SIG-M5 treated with dmso at 0.1 percent for 504 hours (cell line): Measurements from ENCODE around the gene SPEM3.
A peak's percentile ranks its signal among the peaks of the same experiment; 100 is the strongest.

Experiments
- DNase-seq: peaks from one replicate; lab custom pipeline; 2025; ENCODE audit not compliant: unreplicated experiment; lab: John Stamatoyannopoulos, UW

Gene SPEM3

GRCh38 chr17:7419819-7420610 is 8.6 kb upstream of the SPEM3 start, which contains the start of gene SPEM1:
TSS of gene SPEM1 (plus strand) at chr17:7420324. CDS start at chr17:7420385, 61 bp downstream.
- no peak for DNase-seq

DNA sequence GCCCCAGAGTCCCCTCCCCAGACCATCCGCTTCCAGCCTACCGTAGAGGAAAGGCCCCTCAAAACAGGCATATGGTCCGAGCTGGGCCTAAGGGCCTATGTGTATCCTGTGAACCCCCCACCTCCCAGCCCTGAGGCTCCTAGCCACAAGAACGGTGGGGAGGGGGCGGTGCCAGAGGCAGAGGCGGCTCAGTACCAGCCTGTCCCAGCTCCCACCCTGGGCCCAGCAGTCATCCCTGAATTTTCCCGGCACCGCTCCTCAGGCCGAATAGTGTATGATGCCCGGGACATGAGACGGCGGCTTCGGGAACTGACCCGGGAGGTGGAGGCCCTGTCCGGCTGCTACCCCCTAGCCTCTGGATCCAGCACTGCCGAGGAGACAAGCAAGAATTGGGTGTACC is 7.5 kb upstream of the SPEM3 start:
- DNase-seq = no peak

DNA sequence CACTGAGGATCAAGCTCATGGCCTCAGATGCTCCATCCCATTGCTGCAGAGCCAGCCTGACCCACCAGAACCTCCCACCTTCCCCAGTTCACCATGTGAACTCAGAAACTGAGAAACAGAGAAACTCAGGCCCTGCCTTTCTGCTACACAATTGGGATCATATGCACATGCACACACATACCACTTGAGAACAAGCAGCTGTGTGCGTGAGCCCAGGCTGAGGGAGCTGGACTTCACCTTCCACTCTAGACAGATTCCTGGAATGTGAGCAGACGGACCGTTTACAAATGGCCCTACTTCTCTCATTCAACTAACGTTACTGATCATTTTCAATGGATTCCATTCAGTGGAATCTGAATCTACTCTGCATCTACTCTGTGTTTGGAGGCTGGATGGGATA is 5.0 kb upstream of the SPEM3 start:
- no peak for DNase-seq

GRCh38 chr17:7425316-7425715 is 3.3 kb upstream of the SPEM3 start, which contains the start of gene SPEM2:
TSS of gene SPEM2 (plus strand) at chr17:7425616. CDS start at chr17:7425689, 73 bp downstream.
- DNase-seq = no peak

DNA sequence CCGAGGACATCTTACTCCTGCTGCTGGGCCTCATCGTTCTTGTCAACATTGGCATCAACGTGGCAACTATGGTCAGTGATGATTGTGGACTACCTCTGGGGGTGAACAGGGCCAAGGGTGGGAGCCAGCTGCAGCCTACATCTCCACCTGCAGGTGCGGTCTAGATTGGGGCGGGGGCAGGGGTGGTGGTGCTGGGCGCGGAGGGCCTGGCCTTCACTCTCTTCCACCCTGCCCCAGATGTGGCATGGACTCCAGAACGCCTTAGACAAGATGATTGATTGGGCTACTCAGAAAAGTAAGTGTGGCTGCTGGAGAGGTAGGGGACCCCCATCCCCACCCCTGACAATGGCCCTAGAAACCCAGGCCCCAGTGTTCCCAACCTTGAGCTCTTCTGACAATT is 2.9 kb upstream of the SPEM3 start:
- no peak for DNase-seq

GRCh38 chr17:7426203-7426863 is 2.3 kb upstream of the SPEM3 start:
- no peak for DNase-seq

DNA sequence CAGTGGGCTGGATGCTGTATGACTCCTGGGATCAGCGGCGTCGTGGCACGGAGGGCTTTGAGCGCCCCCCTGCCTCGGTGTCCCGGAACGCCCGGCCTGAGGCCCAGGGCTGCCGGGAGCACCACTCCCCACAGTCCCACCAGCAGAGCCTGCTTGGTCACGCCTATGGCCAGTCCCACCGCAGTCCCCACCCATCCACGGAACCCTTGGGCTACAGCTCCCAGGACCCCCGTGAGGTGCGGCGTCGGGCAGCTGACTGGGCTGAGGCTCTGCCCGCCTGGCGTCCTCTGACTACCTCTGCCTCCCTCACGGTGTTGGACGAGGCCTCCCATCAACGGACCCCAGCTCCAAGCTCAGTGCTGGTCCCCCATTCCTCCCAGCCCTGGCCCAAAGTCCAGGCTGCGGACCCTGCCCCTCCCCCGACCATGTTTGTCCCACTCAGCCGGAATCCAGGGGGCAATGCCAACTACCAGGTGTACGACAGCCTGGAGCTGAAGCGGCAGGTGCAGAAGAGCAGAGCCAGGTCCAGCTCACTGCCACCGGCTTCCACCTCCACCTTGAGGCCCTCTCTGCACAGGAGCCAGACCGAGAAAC is 1.7 kb upstream of the SPEM3 start:
- DNase-seq = no peak

GRCh38 chr17:7427549-7427948 is 1.1 kb upstream of the SPEM3 start:
- no peak for DNase-seq

DNA sequence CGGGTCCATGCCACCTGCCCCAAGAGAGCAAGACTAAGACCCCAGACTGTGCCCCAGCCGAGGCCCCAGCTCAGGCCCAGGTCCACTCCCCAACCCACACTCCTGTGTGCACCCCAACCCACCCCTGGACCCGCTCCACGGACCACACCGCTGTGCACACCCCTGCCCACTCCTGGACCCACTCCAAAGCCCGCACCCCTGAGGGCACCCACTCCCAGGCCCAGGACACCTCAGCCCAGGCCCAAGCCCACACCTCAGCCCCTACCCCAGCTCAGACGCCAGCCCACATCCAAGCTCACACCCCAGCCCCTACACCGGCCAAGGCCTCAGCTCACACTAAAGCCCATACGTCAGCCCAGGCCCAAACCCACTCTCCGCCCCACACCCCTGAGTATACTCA is 1.1 kb downstream of the SPEM3 start:
- DNase-seq = no peak

DNA sequence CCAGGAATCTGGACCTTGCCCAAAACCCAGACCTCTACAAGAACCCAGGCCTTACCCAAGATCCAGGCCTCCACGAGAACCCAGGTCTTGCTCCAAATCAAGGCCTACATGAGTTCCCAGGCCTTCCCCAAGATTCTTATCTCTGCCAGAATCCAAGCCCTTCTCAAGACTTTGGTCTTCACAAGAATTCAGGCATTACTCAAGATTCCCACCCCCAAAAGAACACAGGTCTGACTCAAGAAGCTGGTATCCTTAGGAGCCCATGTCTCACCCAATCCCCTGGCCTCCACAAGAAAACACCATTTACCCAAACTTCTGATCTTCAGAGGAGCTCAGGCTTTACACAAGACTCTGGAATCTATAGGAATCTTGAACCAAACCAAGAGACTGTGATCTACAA is 2.6 kb downstream of the SPEM3 start:
- no peak for DNase-seq

DNA sequence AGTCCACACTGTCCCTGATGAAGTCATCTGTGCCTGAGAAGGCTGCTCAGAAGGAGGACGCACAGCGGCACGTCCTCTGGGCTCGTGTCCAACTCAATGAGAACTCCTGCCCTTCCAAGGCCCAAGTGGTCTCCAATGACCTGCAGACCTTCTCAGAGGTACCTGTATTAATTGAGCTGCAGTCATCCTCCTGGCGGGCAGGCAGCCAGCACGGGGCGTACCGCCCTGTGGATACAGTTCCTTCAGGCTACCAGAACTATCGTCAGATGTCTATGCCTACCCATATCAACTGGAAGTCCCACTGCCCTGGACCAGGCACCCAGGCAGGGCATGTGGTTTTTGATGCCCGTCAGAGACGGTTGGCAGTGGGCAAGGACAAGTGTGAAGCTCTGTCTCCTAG is 3.6 kb downstream of the SPEM3 start:
- DNase-seq = no peak

DNA sequence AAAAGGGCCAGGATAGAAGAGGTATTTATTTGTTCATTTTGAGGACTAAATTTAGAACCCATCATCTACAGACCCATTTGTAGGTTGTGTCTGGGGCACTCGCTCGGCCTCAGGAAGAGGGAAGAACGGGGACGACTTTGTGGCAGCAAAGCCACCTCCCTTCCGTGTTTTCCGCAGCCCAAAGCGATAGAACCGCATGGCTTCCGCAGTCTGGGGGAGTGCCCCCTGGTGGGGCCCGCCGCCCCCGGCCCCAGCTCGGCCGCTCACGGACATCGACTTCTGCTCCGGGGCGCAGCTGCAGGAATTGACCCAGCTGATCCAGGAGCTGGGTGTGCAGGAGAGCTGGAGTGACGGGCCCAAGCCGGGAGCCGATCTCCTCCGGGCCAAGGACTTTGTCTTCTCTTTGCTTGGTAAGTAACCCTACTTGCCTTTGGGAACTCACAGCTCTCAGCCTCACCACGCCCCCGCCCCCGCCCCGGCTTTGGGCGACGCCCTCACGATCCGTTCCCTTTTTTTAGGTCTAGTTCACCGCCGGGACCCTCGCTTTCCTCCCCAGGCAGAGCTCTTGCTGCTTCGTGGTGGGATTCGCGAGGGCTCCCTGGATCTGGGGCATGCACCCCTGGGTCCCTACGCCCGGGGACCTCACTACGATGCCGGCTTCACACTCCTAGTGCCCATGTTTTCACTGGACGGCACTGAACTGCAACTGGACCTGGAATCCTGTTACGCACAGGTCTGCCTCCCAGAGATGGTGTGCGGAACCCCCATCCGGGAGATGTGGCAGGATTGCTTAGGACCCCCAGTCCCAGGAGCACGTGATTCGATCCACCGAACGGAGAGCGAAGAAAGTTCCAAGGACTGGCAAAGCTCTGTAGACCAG is 7.3 kb downstream of the SPEM3 start:
- DNase-seq = peak; percentile 73

DNA sequence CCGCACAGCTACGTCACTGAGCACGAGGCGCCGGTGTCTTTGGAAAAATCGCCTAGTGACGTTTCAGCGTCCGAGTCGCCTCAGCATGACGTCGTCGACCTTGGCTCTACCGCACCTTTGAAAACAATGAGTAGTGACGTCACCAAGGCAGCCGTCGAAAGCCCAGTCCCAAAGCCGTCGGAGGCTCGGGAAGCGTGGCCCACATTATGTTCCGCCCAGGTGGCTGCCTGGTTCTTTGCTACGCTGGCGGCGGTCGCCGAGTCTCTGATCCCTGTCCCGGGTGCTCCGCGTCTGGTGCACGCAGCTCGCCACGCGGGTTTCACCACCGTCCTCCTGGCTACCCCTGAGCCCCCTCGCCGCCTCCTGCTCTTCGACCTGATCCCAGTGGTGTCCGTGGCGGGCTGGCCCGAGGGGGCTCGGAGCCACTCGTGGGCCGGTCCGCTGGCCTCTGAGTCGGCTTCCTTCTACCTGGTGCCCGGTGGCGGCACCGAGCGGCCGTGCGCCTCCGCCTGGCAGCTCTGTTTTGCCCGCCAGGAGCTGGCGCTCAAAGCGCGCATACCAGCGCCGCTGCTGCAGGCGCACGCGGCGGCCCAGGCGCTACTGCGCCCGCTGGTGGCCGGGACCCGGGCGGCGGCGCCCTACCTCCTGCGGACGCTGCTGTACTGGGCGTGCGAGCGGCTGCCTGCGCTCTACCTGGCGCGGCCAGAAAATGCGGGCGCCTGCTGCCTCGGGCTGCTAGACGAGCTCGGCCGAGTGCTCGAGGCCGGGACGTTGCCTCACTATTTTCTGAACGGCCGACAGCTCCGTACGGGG is 8.1 kb downstream of the SPEM3 start:
- peak; percentile 65 for DNase-seq

GRCh38 chr17:7437369-7437863 is 8.8 kb downstream of the SPEM3 start:
- no peak for DNase-seq

GRCh38 chr17:7437950-7438614 is 9.4 kb downstream of the SPEM3 start:
- peak; percentile 61 for DNase-seq

DNA sequence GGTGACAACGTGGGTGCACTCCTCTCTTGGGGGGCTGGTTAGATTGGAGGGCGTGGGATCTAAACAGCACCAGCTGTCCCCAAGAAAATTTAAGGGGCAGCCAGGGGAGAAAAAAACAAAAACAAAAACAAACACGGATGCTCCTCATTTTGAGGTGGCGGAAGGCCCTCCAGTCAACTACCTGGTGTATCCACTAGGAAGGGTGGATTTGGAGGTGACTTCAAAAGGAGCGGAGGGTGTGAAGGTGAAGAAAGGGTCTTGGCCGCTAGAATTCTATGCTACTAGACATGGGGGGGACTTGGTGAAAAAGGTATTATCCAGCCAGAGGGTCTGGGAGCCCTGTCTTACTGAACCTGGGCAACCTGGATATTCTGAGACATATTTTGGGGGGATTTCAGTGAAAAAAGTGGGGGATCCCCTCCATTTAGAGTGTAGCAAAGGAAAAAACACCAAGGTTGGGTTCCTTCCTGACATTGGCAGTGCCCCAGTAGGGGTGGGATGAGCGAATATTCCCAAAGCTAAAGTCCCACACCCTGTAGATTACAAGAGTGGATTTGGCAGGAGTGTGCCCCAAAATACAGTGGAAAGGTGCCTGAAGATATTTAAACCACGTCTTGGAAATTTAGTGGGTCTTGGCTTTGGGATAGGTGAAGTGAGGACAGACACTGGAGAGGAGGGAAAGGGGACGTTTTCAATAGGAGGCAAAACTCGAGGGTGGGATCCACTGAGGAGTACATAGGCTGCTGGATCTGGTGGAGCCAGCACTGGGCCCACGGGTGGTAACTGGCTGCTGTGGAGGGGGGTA is 10.2 kb downstream of the SPEM3 start:
- DNase-seq = no peak

GRCh38 chr17:7439462-7440112 is 10.9 kb downstream of the SPEM3 start, which contains the start of gene FGF11:
TSS of gene FGF11 (plus strand) at chr17:7439512. CDS start at chr17:7439621, 109 bp downstream.
- DNase-seq = no peak
